ENCODE data around the gene GJC2.

GJC2 gene

GRCh38 chr1:228158151-228159007, 8.6 kb downstream of the GJC2 start:
- ATAC-seq = no peak

DNA sequence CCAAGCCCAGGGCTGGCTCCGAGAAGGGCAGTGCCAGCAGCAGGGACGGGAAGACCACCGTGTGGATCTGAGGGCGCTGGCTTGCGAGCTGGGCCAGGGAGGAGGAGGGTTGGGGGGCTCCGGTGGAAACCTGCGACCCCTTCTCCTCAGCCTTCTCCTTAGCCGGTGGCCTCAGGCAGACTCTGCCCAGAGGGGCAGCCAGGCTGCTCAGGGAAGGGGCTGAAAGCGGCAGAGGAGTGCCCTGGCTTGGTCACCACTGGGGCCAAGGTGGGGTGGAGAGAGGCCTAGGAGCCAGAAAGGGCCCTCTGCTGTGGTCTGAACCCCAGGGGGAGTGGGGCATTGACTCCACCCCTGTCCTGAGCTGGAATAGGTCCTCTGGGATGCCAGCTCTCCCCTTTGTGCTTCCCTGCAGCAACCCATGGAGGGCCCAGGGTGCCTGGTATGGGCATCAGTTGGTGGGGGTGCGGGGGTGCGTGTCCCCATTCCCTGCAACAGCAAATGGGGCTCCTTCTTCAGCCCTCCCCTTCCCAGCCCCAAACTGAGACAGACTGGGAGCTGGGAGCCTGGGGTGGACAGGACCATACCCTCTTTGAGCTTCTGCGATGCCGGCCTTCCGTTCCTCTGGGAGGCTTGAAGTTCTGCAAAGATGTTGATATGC, 9.4 kb downstream of the GJC2 start:
- no peak for ATAC-seq

DNA sequence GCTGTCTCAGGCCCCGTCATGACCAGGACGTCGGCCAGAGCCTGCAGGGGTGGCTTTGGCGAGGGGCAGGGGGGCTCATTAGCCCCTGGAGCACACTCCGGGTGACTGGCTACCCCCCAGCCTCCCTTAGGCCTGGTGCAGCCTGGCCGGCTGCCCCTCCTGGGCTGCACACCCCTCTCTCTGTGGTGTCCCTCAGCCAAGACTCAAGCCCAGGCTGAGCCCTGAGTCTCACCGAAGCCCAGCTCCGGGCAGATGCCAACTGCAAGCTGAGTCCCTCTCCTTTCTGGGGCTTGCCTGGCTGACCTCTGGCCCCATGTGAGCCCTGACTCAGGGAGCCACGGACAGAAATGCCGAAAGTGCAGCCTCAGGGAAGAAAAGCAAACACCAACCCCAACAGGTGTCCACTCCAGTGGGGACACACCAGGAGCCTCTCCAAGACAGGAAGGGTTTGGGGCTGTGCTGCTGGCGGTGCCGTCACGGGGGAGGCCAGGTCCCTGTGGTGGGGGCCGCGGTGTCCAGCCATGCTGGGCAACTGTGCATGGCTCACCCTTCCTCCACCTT, 10.6 kb downstream of the GJC2 start:
- no peak for ATAC-seq

- no peak for ATAC-seq
These were observed 11.6 kb downstream of the GJC2 start for GRCh38 chr1:228161362-228161761.

GRCh38 chr1:228161866-228162265, 12.1 kb downstream of the GJC2 start:
- ATAC-seq = no peak

DNA sequence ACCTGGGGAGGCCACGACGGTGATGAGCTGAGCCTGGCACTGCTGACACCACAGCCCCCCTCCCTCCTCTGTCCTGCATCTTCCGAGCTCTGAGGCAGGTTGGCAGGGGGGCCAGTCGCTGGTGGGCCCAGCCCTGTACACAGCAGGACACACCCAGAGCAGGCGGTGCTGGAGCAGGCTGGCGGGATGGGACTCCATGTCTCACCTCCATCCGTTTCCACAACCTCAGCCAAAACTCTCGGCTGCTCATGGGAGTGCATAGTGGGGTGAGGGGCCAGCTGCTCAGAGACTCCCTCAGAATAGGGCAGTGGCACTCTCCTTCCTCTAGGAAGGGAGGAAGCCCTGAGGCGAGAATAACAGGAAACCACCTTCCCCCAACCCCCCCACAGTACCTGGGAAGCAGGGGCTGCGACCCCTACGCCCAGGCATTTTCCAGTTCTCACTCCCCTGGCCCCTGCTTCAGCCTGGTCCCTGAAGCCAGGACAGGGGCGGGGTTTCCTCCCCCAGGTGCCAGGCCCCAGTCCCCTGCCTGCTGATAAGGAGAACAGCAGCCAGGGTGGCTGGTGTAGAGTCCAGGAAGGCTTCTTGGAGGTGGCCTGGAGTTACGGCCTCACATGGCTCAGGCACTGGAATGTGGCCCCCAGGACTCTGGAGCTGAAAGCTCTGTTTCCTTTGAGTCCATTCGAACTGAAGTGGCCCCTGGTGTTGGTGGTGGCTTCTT, 12.7 kb downstream of the GJC2 start:
- no peak for ATAC-seq

DNA sequence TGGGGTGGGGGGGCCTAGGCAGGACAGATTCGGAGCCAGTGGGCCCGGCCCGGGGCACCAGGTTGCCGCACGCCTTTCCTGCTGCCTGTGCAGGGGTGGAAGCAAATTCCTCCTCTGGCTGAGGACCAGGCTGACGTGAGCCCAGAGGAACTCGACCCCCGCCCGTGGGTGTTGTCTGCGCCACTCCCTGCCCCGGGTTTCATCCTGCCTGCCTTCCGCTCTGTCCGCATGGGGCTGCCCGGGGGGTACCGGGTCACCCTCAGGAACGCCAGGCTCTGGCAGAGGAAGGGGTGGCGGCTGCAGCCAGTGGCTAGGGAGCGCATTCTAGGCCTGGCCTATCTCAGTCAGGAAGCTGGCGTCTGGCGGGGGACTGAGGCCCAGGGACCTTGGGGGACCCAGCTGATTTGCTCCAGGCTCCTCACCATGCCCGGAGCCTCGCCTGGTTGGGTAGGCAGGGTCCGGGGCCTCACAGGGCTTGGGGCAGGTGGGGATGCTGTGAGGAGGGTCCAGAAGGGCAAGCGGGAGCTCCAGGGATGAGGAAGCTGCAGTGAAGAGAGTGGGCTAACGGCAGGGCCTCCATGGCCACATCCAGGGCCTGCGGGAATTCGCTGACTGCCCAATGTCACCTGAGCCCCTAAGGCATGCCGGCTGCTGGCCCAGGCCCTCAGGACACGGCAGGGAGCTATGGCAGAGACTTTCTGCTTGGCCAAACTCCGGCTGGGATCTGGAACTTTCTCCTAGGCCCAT, 13.4 kb downstream of the GJC2 start:
- no peak for ATAC-seq

GRCh38 chr1:228163776-228164519, 14.2 kb downstream of the GJC2 start:
- no peak for ATAC-seq

DNA sequence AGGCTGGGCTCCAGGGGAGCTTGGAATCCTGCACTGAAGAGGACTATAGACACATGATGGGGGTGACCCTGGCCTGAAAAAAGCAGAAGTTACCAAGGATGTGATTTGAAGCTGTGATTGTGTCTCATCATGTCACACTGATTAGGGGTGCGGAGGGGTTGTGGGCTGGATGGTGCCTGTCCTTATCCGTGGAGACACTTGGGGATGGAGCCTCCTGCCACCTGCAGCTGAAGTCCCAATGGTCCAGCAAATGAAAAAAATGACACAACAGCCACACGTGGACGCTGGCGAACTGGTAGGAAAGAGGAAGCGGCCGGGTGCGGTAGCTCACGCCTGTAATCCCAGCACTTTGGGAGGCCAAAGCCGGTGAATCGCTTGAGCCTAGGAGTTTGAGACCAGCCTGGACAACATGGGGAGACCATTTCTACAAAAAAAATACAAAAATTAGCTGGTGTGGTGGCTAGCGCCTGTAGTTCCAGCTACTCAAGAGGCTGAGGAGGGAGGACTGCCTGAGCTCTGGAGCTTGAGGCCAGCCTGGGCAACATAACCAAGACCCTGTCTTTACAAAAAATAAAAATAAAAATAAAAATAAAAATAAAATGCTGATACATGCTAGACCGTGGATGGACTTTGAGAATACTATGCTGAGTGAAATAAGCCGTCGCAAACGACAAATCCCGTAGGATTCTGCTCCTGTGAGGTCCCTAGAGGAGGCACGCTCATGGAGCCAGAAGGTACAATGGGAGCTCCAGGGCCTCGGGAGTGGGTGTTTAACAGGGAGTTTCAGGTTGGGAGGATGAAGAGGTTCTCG, 15.0 kb downstream of the GJC2 start:
- no peak for ATAC-seq

DNA sequence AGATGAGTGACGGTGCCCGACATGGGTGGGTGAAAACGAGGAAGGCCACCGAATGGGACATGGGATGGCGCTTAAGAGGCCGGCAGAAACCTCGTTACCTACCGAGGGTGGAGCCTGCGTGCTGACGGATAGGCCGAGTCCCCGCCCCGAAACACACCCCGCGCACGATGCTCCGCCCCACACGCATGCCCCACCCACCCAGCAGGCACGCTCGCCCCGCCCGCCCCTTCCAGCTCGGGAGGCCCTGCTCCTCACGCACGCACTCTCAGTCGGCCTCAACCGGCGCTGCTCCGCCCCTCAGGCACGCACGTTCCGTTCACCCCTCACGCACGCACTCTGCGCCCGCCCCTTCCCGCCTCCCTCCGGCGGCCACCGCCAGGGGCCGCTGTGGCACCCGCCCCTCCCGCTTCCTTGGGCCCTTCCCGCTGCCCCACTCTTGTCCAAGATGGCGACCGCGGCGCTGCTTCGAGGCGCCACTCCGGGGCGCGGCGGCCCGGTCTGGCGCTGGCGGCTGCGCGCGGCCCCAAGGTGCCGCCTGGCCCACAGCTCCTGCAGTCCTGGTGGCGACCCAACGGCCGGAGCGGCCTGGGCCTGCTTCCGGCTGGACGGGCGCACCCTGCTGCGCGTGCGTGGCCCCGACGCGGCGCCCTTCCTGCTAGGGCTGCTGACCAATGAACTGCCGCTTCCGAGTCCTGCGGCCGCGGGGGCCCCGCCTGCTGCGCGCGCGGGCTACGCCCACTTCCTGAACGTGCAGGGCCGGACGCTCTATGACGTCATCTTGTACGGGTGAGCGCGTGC, 15.8 kb downstream of the GJC2 start, which contains the start of gene IBA57:
IBA57 (plus strand) TSS at position 433 of the 798 bp plus-strand sequence; CDS start at position 446, 13 bp downstream.
- peak; percentile 85 to 86 for ATAC-seq

DNA sequence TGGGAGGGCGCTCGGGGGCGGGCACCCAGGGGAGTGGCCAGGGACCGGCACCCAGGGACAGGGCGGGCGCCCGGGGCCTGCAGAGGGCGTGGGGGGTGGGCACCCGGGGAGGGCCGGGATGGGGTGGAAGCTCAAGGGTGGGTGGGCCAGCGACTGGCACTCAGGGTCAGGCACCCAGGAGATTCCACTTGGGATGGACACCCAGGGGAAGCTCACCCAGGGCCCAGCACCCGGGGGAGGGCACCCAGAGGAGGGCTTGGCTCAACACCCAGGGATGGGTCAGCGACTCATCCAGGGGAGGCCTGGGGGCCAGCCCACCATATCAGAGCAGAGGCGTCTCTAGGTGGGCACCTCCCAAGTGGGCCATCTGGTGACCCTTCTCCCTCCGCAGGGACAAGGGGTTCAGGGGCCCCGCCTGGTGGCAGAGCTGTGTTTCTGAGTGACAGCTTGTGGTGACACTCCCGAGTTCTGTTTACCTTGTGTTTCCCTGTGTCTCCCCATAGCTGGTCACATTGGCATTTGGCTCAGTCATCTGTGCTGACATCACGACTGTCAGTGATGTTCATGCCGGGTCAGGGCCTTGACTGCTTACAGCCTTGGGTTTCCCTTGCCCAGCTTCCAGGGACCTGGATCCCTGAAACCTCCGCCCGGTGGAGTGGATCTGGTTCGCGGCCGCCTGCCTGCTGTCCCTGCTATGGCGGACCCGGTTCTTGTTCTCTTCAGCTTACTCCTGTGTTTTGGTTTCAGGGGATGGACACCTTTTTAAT, 16.6 kb downstream of the GJC2 start:
- peak; percentile 1 for ATAC-seq

GRCh38 chr1:228168563-228169270, 19.0 kb downstream of the GJC2 start:
- ATAC-seq = no peak

DNA sequence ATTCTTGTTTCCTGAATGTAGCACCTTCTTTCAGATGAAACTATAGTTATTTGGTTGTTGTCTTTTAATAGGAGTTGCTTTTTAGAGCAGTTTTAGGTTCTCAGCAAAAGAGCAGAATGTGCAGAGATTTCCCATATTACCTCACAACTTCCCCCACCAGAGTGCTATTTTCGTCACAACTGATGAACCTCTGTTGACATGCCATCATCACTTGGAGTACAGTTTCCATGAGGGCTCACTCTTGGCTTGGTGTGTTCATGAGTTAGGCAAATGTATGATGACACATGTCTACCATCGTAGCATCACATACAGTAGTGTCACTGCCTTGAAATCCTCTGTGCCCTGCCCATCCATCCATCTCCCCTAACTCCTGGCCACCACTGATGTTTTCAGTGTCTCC, 19.6 kb downstream of the GJC2 start:
- ATAC-seq = no peak

- no peak for ATAC-seq
These were observed 20.9 kb downstream of the GJC2 start for GRCh38 chr1:228170666-228171065.

GRCh38 chr1:228171221-228171891, 21.6 kb downstream of the GJC2 start:
- ATAC-seq = no peak

DNA sequence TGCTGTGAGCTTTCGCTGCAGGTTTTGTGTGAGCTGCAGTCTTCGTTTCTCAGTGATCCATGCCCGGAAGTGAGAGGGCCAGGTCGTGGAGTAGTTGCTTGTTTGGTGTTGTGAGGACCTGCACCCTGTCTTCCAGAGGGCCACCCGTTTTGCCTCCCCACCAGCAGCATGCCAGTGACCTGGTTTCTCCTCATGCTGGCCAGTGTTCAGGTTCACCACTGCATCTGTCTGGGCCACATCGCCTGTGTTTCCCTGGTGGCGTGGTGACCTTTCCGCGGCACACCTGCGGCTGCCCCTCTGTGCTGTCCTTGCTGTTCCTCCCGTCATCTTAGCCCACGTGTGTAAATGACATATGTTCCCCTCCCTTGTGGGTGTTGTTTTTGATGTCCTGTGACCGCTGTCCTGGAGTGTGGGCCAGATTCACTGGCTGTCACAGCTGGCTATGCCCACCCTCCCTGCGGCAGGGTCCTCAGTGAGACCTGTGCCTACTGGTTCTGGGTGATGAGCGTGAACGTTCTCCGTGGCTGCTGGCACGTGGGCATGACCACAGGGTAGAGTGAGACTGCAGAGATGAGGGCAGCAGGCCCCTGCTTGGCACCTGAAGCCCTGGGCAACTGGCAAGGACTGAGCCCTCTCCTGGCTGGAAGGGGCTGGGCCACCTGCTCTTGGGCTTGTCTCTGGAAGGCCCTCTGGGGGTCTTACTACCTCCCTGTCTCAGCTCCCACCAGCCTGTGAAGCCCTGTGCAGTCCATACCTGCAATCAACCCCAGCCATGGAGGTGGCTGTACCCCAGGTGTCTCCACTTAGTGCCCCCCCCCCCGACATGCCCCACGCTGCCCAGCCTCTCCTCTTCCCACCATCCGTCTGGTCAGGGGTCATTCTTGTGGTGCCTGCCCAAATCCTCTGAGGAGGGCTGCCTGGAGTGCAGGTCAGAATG, 23.1 kb downstream of the GJC2 start:
- ATAC-seq = no peak

Measured in activated CD4-positive, CD25-positive, alpha-beta regulatory T cell treated with anti-CD3 and anti-CD28 coated beads, Interleukin-2, amount 50 U/mL, for 24 hours (primary cell).